ENCODE measurements around the gene CDC42SE2.

DNA sequence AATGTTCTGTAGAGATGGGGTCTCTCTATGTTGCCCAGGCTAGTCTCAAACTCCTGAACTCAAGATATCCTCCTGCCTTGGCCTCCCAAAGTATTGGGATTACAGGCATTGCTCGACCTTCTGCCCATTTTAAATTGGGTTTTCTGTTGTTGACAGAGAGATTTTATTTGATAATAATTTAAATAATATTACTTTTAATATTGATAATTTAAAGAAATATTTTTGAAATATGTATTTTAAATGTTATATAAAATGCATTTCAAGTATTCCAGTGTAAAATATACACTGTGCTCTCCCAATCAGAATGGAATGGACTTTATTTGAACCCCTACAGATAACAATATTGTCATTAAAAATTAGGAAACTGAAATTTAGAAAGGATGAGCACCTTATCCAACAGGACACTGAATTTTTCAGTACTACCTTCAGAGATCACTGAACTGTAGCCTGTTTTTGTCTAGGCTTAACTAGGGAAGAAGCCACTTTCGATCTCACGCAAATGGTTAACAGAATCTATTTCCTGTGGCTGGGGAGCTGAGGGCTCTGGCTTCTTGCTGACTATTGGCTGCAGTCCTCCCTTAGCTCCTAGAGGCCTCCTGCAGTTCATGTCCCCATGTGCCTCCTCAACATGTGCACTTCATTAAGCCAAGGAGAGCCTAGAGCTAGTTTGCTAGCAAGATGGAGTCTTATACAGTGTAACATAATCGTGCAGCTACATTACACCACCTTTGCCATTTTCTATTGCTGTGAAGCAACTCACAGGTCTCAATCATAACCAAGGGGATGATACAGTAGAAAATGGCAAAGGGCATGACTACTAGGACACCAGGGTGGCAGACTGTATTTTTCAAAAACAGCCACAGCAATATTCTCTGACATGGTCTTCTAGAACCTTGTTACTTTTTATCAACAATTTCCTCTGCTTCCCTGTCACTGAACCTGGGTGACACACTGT, 150.0 kb downstream of the CDC42SE2 start:
- TF ChIP-seq, protein P1, sequence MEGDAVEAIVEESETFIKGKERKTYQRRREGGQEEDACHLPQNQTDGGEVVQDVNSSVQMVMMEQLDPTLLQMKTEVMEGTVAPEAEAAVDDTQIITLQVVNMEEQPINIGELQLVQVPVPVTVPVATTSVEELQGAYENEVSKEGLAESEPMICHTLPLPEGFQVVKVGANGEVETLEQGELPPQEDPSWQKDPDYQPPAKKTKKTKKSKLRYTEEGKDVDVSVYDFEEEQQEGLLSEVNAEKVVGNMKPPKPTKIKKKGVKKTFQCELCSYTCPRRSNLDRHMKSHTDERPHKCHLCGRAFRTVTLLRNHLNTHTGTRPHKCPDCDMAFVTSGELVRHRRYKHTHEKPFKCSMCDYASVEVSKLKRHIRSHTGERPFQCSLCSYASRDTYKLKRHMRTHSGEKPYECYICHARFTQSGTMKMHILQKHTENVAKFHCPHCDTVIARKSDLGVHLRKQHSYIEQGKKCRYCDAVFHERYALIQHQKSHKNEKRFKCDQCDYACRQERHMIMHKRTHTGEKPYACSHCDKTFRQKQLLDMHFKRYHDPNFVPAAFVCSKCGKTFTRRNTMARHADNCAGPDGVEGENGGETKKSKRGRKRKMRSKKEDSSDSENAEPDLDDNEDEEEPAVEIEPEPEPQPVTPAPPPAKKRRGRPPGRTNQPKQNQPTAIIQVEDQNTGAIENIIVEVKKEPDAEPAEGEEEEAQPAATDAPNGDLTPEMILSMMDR (conservative IDR thresholded peaks at IDR 0.05; ENCODE audit: low read depth, low read length) = no peak
- no peak for TF ChIP-seq RAD21 (IDR thresholded peaks at IDR 0.05; ENCODE audit: low read length)
- no peak for TF ChIP-seq CEBPB (IDR thresholded peaks at IDR 0.05; ENCODE audit: low read depth, low read length)
- TF ChIP-seq, protein P2, sequence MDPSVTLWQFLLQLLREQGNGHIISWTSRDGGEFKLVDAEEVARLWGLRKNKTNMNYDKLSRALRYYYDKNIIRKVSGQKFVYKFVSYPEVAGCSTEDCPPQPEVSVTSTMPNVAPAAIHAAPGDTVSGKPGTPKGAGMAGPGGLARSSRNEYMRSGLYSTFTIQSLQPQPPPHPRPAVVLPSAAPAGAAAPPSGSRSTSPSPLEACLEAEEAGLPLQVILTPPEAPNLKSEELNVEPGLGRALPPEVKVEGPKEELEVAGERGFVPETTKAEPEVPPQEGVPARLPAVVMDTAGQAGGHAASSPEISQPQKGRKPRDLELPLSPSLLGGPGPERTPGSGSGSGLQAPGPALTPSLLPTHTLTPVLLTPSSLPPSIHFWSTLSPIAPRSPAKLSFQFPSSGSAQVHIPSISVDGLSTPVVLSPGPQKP (IDR thresholded peaks at IDR 0.05; ENCODE audit: borderline replicate concordance, low read depth, low read length) = no peak
- TF ChIP-seq MXI1 (IDR thresholded peaks at IDR 0.05; ENCODE audit: borderline replicate concordance, low read depth, low read length) = no peak
- no peak for TF ChIP-seq POLR2A (IDR thresholded peaks at IDR 0.05; ENCODE audit: low read depth, low read length)
- TF ChIP-seq RFX5 (IDR thresholded peaks at IDR 0.05; ENCODE audit: low read depth, low read length) = no peak
- TF ChIP-seq MAFK (IDR thresholded peaks at IDR 0.05; ENCODE audit: low read depth, low read length) = no peak
- TF ChIP-seq, protein P3, sequence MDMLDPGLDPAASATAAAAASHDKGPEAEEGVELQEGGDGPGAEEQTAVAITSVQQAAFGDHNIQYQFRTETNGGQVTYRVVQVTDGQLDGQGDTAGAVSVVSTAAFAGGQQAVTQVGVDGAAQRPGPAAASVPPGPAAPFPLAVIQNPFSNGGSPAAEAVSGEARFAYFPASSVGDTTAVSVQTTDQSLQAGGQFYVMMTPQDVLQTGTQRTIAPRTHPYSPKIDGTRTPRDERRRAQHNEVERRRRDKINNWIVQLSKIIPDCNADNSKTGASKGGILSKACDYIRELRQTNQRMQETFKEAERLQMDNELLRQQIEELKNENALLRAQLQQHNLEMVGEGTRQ (IDR thresholded peaks at IDR 0.05; ENCODE audit: low read depth, low read length) = no peak
- no peak for TF ChIP-seq CHD1 (IDR thresholded peaks at IDR 0.05; ENCODE audit: low read depth, low read length)
- TF ChIP-seq NFE2L2 (IDR thresholded peaks at IDR 0.05; ENCODE audit: low read depth, low read length) = no peak
